Activated CD8-positive, alpha-beta T cell treated with anti-CD3 and anti-CD28 coated beads for 36 hours (primary cell): Measurements from ENCODE around the gene POLN. TPM values are rescaled to one million over a fixed set of nuclear protein-coding genes. Genes with fewer than 3 reads are reported as not detected.

Source experiments
- ATAC-seq: fragments of 200-7000 bp; cut with Tn5 transposase; one replicate; pipeline ENCODE4 v1.10.0; 2021; ENCODE audit warnings: mild to moderate bottlenecking, moderate library complexity
- CTCF ChIA-PET: fragments of 350-600 bp; sonication (Branson Sonifier 250); formaldehyde crosslinking; loops from one replicate; lab custom pipeline; 2021; ENCODE audit warnings: antibody characterized with exemption; lab: Charles Lee
- POLR2A ChIA-PET: fragments of 350-600 bp; sonication (Branson Sonifier 250); formaldehyde crosslinking; loops from one replicate; lab custom pipeline; 2021; ENCODE audit warnings: antibody characterized with exemption; lab: Charles Lee
- DNase-seq: peaks from one replicate; pipeline ENCODE4 v3.0.0-alpha.2; 2020
- H3K27ac Mint-ChIP-seq: one replicate; pipeline ENCODE4 v1.8.0; 2021; ENCODE audit warnings: mild to moderate bottlenecking, mixed read lengths
- H3K27me3 Mint-ChIP-seq: one replicate; pipeline ENCODE4 v1.8.0; 2021; ENCODE audit warnings: mixed read lengths
- H3K36me3 Mint-ChIP-seq: one replicate; pipeline ENCODE4 v1.8.0; 2021; ENCODE audit warnings: low read depth, mixed read lengths
- H3K4me1 Mint-ChIP-seq: one replicate; pipeline ENCODE4 v1.8.0; 2021; ENCODE audit warnings: low read depth, mixed read lengths
- H3K4me3 Mint-ChIP-seq: one replicate; pipeline ENCODE4 v1.8.0; 2021; ENCODE audit warnings: mild to moderate bottlenecking, moderate library complexity, mixed read lengths
- H3K9me3 Mint-ChIP-seq: one replicate; pipeline ENCODE4 v1.8.0; 2021; ENCODE audit warnings: mixed read lengths
- intact Hi-C: fragments of 100-400 bp; cut with micrococcal nuclease; formaldehyde crosslinking; loops from one replicate; pipeline ENCODE4 v1.10.0; 2022
- total RNA-seq, 2 experiments: library from RNA; stranded (reverse); gene quantifications; one replicate each; pipeline ENCODE4 v1.2.3, GENCODE V29; 2021
- TF ChIP-seq, protein P1 (sequence below): fragments of 200-600 bp; IDR thresholded peaks from one replicate; pipeline ENCODE4 v1.8.0; 2022; ENCODE audit warnings: antibody characterized with exemption, mild to moderate bottlenecking

POLN gene
- total RNA-seq, 2 experiments from 2014 or later = 2.1 to 2.9 TPM

- Mint-ChIP-seq H3K9me3 (no peaks in the 10 kb centered on the region), H3K4me1 (no peaks in the 10 kb centered on the region), H3K27me3 (no peaks in the 10 kb centered on the region), H3K36me3 (no peaks in the 10 kb centered on the region), H3K27ac (no peak overlapping the region), H3K4me3 (no peak overlapping the region)
- TF ChIP-seq, protein P1, sequence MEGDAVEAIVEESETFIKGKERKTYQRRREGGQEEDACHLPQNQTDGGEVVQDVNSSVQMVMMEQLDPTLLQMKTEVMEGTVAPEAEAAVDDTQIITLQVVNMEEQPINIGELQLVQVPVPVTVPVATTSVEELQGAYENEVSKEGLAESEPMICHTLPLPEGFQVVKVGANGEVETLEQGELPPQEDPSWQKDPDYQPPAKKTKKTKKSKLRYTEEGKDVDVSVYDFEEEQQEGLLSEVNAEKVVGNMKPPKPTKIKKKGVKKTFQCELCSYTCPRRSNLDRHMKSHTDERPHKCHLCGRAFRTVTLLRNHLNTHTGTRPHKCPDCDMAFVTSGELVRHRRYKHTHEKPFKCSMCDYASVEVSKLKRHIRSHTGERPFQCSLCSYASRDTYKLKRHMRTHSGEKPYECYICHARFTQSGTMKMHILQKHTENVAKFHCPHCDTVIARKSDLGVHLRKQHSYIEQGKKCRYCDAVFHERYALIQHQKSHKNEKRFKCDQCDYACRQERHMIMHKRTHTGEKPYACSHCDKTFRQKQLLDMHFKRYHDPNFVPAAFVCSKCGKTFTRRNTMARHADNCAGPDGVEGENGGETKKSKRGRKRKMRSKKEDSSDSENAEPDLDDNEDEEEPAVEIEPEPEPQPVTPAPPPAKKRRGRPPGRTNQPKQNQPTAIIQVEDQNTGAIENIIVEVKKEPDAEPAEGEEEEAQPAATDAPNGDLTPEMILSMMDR = no peak
- ATAC-seq = no peak
- intact Hi-C loops = no loop called here
- POLR2A ChIA-PET = no interaction called here
- CTCF ChIA-PET = no interaction called here
- no peak for DNase-seq
These were observed 27.8 kb upstream of the POLN start for GRCh38 chr4:2269618-2270163.

DNA sequence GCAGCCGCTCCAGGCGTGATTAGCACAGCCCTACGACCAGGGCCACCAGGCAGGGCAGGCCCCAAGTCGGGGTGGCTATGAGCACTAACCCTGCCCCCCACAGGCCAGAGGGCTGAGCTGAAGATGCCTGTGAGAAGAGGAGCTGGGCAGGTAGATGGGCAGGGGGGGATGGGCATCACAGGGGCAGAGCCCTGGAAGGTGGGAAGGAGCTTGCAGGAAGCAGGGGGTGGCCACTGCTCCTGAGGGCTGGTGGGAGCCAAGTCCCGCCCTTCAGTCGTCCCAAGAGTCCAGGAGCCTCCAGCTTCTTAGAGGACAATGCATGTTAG is 27.2 kb upstream of the POLN start:
- intact Hi-C loops = no loop called here
- no peaks in the 10 kb centered on the region for H3K4me1 Mint-ChIP-seq
- H3K9me3 Mint-ChIP-seq = no peaks in the 10 kb centered on the region
- no peak overlapping the region for H3K27ac Mint-ChIP-seq
- no peak for DNase-seq
- H3K27me3 Mint-ChIP-seq = no peaks in the 10 kb centered on the region
- CTCF ChIA-PET = no interaction called here
- ATAC-seq = no peak
- POLR2A ChIA-PET = no interaction called here
- TF ChIP-seq, protein P1 = no peak
- H3K4me3 Mint-ChIP-seq = no peak overlapping the region
- no peaks in the 10 kb centered on the region for H3K36me3 Mint-ChIP-seq

DNA sequence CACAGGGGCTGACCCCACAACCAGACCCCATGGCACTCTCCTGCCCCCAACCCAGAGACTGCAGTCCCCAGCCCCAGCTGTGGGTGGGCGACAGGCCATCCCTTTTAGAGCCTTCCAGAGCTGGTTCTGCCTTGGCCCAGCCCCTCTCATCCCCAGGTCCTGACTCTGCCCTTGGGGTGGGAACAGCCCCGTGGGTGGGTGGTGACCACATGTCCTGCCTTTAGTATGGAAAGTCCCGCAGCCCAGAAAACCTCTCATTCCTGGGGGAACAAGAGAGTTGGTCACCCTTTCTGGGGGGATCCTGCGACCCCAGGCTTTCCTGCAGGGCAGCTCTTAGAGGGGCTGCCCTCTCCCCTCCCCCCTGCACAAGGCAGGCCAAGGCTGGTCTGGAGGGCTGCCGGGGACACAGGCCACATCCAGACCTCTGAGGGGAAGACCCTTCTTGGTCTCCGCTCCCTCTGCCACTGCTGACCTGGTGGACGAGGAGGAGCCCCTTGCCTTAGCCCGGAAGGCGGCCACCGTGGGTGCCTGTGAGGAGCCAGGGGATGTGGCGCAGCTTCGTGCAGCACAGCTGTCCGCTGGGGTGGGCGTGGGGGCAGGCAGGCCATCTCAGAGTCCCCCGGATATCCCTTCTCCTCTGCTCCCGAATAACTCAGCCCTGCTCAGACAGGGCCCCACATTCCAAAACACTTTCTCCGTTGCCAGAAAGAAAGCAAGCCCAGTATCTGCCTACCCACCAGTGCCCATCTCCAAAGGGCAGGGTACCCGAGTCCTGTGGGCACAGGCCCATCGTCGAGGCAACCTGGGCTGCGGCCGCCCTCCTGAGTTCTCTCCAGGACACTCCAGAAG is 26.7 kb upstream of the POLN start:
- Mint-ChIP-seq H3K27me3 (no peaks in the 10 kb centered on the region), H3K4me1 (no peaks in the 10 kb centered on the region), H3K27ac (no peak overlapping the region), H3K36me3 (no peaks in the 10 kb centered on the region), H3K9me3 (no peaks in the 10 kb centered on the region), H3K4me3 (no peak overlapping the region)
- TF ChIP-seq, protein P1 = no peak
- ATAC-seq (no peak), DNase-seq (no peak)
- ChIA-PET CTCF (no interaction called here), POLR2A (no interaction called here)
- intact Hi-C loops = no loop called here

DNA sequence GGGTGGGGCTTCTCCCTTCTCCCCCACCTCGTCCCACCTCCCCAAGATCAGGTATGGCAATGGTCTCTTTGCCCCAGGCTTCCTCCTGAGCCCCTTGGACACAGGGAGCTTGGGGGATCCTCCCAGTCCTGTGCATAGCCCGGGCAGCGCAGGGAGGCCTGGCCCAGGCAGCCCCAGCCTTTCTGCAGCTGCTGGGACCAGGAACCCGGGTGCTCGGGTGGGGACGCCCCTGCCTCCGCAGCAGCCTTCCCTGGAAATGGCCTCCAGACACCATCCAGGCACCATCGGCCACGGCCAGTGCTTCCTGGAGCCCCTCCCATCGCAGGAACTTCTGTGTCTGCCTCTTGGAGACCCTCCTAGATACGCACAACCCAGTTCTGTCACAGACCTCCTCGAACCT is 25.9 kb upstream of the POLN start:
- Mint-ChIP-seq H3K4me3 (no peak overlapping the region), H3K36me3 (no peaks in the 10 kb centered on the region), H3K9me3 (no peaks in the 10 kb centered on the region), H3K4me1 (no peaks in the 10 kb centered on the region), H3K27me3 (no peaks in the 10 kb centered on the region), H3K27ac (no peak overlapping the region)
- intact Hi-C loops = no loop called here
- ATAC-seq (no peak), DNase-seq (no peak)
- CTCF ChIA-PET = no interaction called here
- TF ChIP-seq, protein P1 = no peak
- POLR2A ChIA-PET = no interaction called here

DNA sequence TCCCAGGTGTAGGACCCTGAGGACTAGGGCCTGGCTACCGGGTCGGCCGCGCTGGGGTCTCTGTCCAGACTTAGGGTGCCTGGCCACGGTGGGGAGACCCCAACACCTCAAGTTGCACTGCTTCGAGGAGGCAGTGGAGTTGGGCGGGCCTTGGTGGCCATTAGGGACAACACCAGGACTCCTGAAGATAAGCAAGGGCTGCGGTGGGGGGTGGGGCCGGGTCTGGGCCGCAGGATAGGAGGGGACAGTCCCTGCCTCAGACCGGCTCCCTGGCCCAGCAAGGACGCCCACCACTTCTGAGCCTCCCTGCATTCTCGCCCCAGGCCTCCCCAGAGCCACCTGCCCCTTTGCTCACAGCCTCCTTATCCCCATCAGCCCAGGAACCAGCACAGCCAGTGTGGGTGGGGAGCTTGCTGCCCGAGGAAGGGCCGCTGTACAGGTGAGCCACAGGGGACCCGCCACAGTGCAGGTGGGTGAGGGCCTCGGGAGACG is 25.4 kb upstream of the POLN start:
- Mint-ChIP-seq H3K4me3 (no peak overlapping the region), H3K27me3 (no peaks in the 10 kb centered on the region), H3K9me3 (no peaks in the 10 kb centered on the region), H3K4me1 (no peaks in the 10 kb centered on the region), H3K27ac (no peak overlapping the region), H3K36me3 (no peaks in the 10 kb centered on the region)
- TF ChIP-seq, protein P1 = no peak
- ChIA-PET POLR2A (no interaction called here), CTCF (no interaction called here)
- intact Hi-C loops = no loop called here
- no peak for ATAC-seq
- no peak for DNase-seq
